ENCODE results near the gene C5orf15. TPM values are rescaled to one million over a fixed set of nuclear protein-coding genes. Genes with fewer than 3 reads are reported as not detected.

Gene C5orf15
- total and polyA plus RNA-seq, 9 of the 15 experiments (the other 6 are each of a cell fraction or from before 2014, with no cell fraction given), result 23.3 to 50.7 (median 35.5) TPM

DNA sequence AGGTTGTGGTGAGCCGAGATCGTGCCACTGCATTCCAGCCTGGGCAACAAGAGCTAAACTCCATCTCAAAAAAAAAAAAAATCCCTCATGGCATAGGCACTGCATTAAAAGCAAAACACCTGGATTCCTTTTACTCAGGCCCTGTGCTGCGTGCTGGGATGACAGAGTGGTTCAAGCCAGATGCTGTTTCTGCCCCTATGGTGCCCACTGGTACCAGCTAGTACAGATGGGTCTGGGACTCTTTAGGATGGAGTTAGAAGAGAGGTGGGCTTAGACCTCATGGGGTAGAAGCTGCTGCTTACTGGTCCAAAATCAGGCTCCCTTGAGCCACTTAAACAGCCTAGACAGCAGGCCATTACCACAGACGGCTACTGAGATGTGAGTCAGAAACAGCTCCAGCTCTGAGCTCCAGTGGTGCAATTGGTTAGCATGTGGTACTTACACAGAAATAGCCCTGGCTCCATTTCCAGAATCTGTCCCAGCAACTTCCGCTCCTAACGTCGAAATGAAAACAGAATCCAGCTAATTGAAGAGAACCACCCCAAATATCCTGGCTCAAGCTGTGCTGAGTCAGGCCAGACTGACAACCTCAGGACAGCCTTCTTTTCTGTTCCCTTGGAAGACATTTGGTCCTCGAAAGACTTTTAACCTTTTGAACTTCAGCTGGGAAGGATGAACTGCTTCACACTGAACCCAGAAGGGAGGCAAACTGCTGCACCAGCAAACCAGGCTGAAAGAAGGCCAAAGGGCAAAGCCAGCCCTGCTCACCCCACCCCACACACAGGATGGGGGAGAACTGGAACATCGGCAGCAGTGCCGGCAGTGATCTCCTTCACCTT, 15.5 kb downstream of the C5orf15 start:
- H3K9me1 ChIP-seq (ENCODE audit: control insufficient read depth, insufficient read depth, low read length), result no peaks in the 10 kb centered on the region
- H3K4me1 ChIP-seq (replicated peaks in 1 of 2; ENCODE audit: control insufficient read depth in 2 of 2, insufficient read depth in 2 of 2, low read length in 2 of 2), result no peaks in the 10 kb centered on the region; a peak in 1 of 5 replicates
- WGBS (ENCODE audit: insufficient coverage, low coverage, missing lambda C conversion rate), result 61% methylated on average over 9 of the region's 10 CpGs
- POLR2A ChIA-PET, result interaction anchor here (0.6 to 2.4 kb wide), 4 partner anchors 7 to 407 kb away, joined by 3 to 10 read pairs (median 5); no protein-coding TSS in a partner anchor
- no peaks in the 10 kb centered on the region for H3K79me2 ChIP-seq (ENCODE audit: control insufficient read depth, insufficient read depth, low read length)
- peak; percentile 29 for FAIRE-seq
- no peaks in the 10 kb centered on the region for H3K27me3 ChIP-seq (ENCODE audit: control insufficient read depth in 2 of 2, insufficient read depth in 2 of 2, low read length in 2 of 2)
- H3K27ac ChIP-seq (ENCODE audit: extremely low read depth, low read depth, low read length), result no peak overlapping the region
- H3K4me3 ChIP-seq, result no peak overlapping the region
- peaks cover 29% of the 10 kb centered on the region for H3K36me3 ChIP-seq (ENCODE audit: control insufficient read depth, insufficient read depth, low read length)
- ATAC-seq, result peak; percentile 46
- H3K4me2 ChIP-seq (ENCODE audit: insufficient read depth, low read length), result no peak overlapping the region
- intact Hi-C loops (cut with micrococcal nuclease), result no loop called here
- no peak overlapping the region for H2AFZ ChIP-seq (ENCODE audit: low read depth, low read length)
- in situ Hi-C loops (cut with MboI), result no loop called here
- no peaks in the 10 kb centered on the region for H3K9me3 ChIP-seq (replicated peaks; ENCODE audit: control insufficient read depth, insufficient read depth, low read depth, low read length)
- CTCF ChIA-PET (ENCODE audit: low intra/inter-chr PET ratio), result no interaction called here
- H4K20me1 ChIP-seq (replicated peaks; ENCODE audit: control insufficient read depth, insufficient read depth, low read length), result no peaks in the 10 kb centered on the region
- no peak overlapping the region for H3K9ac ChIP-seq (ENCODE audit: insufficient read depth in 1 of 2, low read depth in 2 of 2, low read length in 2 of 2)
- BruUV-seq (replicated peaks), result no TSS peak
- DNase-seq (ENCODE audit: extremely low read depth in 1 of 4, low spot score in 3 of 4), result no peak
- 0 out of 2 replicates have a peak, but pooled peaks have one; percentile 24 for TF ChIP-seq ZNF316 (IDR thresholded peaks at IDR 0.05)
- TF ChIP-seq ZNF778 (CRISPR knock-in tag; IDR thresholded peaks at IDR 0.05), result no peak

DNA sequence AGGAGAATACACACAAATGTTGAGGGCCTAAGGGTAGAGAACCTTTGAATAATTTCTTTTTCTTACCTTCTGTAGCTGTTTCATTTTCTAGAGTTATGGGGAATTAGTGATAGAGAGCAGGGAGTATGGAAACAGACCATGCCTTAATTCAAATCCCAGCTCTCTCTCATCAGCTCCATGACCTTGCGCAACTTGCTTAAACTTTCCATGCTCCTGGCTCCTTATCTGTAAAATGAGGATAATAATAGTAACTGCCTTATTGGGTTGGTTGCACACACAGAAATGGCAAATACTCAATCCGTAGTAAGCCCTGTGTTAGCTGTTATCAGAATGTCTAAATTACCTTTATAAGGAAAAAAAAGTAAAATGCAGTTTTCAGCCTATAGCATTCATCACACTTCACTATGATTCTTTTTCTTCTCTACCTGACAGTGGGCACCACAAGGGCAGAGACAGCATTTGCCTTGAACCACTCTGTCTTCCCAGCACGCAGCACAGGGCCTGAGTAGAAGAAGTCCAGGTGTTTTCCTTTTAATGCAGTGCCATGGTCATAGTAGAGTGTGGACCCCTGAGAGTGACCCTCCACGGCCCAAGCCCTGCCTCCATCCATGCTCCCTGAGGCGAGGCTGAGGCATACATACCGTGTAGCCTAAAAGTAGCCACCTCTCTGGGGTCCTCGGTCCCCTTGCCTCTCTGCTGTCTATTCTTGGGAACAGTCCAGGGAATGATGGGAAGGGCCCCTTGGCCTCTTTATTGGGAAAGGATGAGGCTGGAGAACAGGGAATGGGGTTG, 17.4 kb downstream of the C5orf15 start:
- ChIA-PET POLR2A (interaction anchor here (1.5 kb wide), 1 partner anchor 11 kb away, joined by 7 read pairs; no protein-coding TSS in a partner anchor), CTCF (ENCODE audit: low intra/inter-chr PET ratio) (no interaction called here)
- no peaks in the 10 kb centered on the region; a peak in 1 of 5 replicates for H3K4me1 ChIP-seq (replicated peaks in 1 of 2; ENCODE audit: control insufficient read depth in 2 of 2, insufficient read depth in 2 of 2, low read length in 2 of 2)
- H3K79me2 ChIP-seq (ENCODE audit: control insufficient read depth, insufficient read depth, low read length), result no peaks in the 10 kb centered on the region
- no peak overlapping the region for H3K9ac ChIP-seq (ENCODE audit: insufficient read depth in 1 of 2, low read depth in 2 of 2, low read length in 2 of 2)
- no peaks in the 10 kb centered on the region for H4K20me1 ChIP-seq (replicated peaks; ENCODE audit: control insufficient read depth, insufficient read depth, low read length)
- DNase-seq (ENCODE audit: extremely low read depth in 1 of 4, low spot score in 3 of 4), result no peak
- H3K27ac ChIP-seq (ENCODE audit: extremely low read depth, low read depth, low read length), result no peak overlapping the region
- intact Hi-C loops (cut with micrococcal nuclease), result no loop called here
- H3K4me3 ChIP-seq, result no peak overlapping the region
- no peak overlapping the region for H2AFZ ChIP-seq (ENCODE audit: low read depth, low read length)
- in situ Hi-C loops (cut with MboI), result no loop called here
- no peaks in the 10 kb centered on the region for H3K9me1 ChIP-seq (ENCODE audit: control insufficient read depth, insufficient read depth, low read length)
- H3K27me3 ChIP-seq (ENCODE audit: control insufficient read depth in 2 of 2, insufficient read depth in 2 of 2, low read length in 2 of 2), result no peaks in the 10 kb centered on the region
- H3K9me3 ChIP-seq (replicated peaks; ENCODE audit: control insufficient read depth, insufficient read depth, low read depth, low read length), result no peaks in the 10 kb centered on the region
- no TSS peak for BruUV-seq (replicated peaks)
- FAIRE-seq, result no peak
- ATAC-seq, result no peak
- peaks cover 10% of the 10 kb centered on the region for H3K36me3 ChIP-seq (ENCODE audit: control insufficient read depth, insufficient read depth, low read length)
- TF ChIP-seq POLR2H (tag; IDR thresholded peaks at IDR 0.05; ENCODE audit: low read depth), result no peak
- TF ChIP-seq CEBPG (CRISPR knock-in tag; IDR thresholded peaks at IDR 0.05), result no peak
- TF ChIP-seq CEBPG (tag; conservative IDR thresholded peaks at IDR 0.05 in 1 of 2, IDR thresholded peaks at IDR 0.05 in 1 of 2), result peak; percentile 77 to 91
- TF ChIP-seq ZNF24 (IDR thresholded peaks at IDR 0.05), result 0 out of 2 replicates have a peak, but pooled peaks have one; percentile 36
- TF ChIP-seq CEBPB (tag; IDR thresholded peaks at IDR 0.05), result peak; percentile 94
- TF ChIP-seq MEF2D (tag; conservative IDR thresholded peaks at IDR 0.05; ENCODE audit: low read depth), result 0 out of 2 replicates have a peak, but pooled peaks have one; percentile 48
- no peak for TF ChIP-seq ZNF785 (CRISPR knock-in tag; IDR thresholded peaks at IDR 0.05)
- no peak overlapping the region for H3K4me2 ChIP-seq (ENCODE audit: insufficient read depth, low read length)
- WGBS (ENCODE audit: insufficient coverage, low coverage, missing lambda C conversion rate), result 39% methylated on average over 7 of the region's 7 CpGs

All from K562 (cell line).